ENCODE data around the gene GNL3.
"Not testable (repeated sequence)": the region's sequence is repeated elsewhere in the genome, so short reads cannot be mapped to it uniquely, and the experiment has no call there.

GNL3 gene

DNA sequence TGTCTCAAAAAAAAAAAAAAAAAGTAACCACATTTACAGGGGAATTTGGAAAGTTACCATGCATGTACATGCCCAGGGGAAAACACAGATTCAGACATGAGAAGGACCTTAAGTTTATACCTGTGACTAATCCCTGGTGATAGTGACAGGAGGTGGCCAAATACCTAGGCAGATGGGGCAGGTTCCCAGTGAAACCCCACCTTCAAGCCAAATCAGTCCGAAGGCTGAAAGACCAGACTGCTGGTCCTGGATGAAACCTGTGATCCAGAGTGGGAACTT is 35.8 kb downstream of the GNL3 start:
- no peak for DNase-seq

DNA sequence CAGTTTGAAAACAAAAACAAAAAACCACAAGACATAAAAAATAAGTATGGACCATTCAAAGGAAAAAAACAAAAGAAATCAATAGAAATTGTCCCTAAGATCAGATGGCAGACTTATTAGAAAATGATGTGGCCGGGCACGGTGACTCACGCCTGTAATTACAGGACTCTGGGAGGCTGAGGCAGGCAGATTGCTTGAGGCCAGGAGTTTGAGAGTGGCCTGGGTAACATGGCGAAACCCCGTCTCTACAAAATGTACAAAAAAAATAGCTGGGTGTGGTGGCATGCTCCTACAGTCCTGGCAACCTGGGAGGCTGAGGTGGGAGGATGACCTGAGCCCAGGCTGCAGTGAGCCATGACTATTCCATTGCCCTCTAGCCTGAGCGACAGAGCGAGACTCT is 36.7 kb downstream of the GNL3 start:
- DNase-seq = no peak

DNA sequence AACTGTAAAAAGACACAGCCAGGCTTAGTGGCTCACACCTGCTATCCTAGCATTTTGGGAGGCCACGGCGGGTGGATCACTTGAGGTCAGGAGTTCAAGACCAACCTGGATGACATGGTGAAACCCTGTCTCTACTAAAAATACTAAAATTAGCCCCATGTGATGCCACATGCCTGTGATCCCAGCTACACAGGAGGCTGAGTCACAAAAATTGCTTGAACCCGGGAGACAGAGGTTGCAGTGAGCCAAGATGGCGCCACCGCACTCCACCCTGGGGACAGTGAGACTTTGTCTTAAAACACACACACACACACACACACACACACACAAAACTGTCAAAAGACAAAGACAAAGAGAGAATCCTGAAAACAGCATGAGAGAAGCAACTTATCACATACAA is 38.1 kb downstream of the GNL3 start:
- DNase-seq = no peak

- no peak for DNase-seq
Measured at GRCh38 chr3:52724511-52724910, 38.7 kb downstream of the GNL3 start.

- DNase-seq = not testable (repeated sequence)
Measured at GRCh38 chr3:52728753-52729152, 42.9 kb downstream of the GNL3 start.

- DNase-seq = no peak
Measured at GRCh38 chr3:52730681-52731080, 44.8 kb downstream of the GNL3 start.

DNA sequence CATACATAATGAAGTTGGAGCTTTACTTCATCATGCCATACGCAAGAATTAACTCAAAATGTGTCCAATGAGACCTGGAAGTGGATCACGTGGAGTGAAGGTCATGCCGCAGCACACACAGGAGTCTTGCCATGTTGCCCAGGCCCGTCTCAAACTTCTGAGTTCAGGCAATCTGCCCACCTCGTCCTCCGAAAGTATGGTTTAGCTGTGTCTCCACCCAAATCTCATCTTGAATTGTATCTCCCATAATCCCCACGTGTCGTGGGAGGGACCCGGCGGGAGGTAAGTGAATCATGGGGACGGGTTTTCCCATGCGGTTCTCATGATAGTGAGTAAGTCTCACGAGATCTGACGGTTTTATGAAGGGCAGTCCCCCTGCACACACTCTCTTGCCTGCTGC is 45.8 kb downstream of the GNL3 start:
- no peak for DNase-seq

DNA sequence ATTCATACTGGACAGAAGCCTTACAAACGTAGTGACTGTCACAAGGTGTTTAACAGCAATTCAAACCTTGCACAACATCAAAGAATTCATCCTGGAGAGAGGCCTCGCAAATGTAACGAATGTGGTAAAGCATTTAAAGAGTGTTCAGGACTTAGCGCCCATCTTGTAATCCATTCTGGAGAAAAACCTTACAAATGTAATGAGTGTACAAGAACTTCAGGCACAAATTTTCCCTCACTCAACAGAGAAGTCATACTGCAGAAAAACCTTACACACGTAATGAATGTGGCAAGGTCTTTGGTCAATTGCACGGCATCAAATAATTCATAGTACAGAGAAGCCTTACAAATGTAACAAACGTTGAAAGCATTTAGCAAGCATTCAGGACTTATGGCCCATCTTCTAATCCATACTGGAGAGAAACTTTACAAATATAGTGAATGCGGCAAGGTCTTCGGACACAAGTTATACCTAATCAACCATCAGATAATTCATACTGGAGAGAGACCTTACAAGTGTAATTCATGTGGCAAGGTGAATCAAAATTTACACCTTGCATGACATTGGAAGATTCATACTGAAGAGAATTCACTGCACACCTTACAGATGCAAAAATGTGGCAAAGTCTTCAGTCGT is 47.5 kb downstream of the GNL3 start:
- DNase-seq = no peak

- no peak for DNase-seq
Measured at GRCh38 chr3:52739730-52740129, 53.9 kb downstream of the GNL3 start.

- DNase-seq = no peak
Measured at GRCh38 chr3:52742418-52743041, 56.7 kb downstream of the GNL3 start.

- no peak for DNase-seq
Measured at GRCh38 chr3:52743152-52743551, 57.3 kb downstream of the GNL3 start.

DNA sequence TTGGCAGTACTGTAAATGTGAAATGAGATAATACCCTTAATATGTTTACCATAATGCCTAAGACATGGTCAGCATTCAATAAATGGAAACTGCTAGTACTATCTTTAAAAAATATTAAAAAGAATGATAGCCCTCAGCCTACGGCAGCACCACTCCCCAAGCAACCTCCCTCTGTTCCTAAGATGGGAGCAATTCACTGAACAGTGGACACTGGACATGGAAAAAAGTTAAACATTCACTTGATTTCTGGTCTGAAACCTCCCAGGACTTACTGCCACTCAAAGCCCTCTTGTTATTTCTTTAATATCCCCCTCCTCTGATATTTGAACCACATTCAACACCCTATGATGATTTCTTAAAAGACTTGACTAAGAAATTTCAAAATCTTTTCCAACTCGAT is 57.9 kb downstream of the GNL3 start:
- DNase-seq = no peak
